Stimulated activated memory B cell treated with anti-CD40 and anti-IgM and Interleukin-4, amounts not matched to agents 10 μg/mL and 1 μg/mL and 100 μg/mL, for 72 hours (primary cell): ENCODE data around the gene BPHL.
"Not testable (repeated sequence)": the region's sequence is repeated elsewhere in the genome, so short reads cannot be mapped to it uniquely, and the experiment has no call there.

Experiments
- ATAC-seq: fragments of 150-1000 bp; cut with Tn5 transposase; 2 replicates; pipeline ENCODE4 v1.10.0; 2021
- H3K27ac Mint-ChIP-seq: one replicate; pipeline ENCODE4 v1.8.0; 2022; ENCODE audit warnings: mild to moderate bottlenecking, mixed read lengths
- H3K27me3 Mint-ChIP-seq: one replicate; pipeline ENCODE4 v1.8.0; 2022; ENCODE audit warnings: mixed read lengths
- H3K36me3 Mint-ChIP-seq: one replicate; pipeline ENCODE4 v1.8.0; 2022; ENCODE audit warnings: mixed read lengths
- H3K4me1 Mint-ChIP-seq: one replicate; pipeline ENCODE4 v1.8.0; 2022; ENCODE audit warnings: mixed read lengths
- H3K4me3 Mint-ChIP-seq: one replicate; pipeline ENCODE4 v1.8.0; 2022; ENCODE audit warnings: mild to moderate bottlenecking, moderate library complexity, mixed read lengths
- H3K9me3 Mint-ChIP-seq: one replicate; pipeline ENCODE4 v1.8.0; 2022; ENCODE audit warnings: mixed read lengths

The BPHL gene

GRCh38 chr6:3159805-3160781, 41.6 kb downstream of the BPHL start:
- ATAC-seq: no peak
- Mint-ChIP-seq H3K36me3 (no peaks in the 10 kb centered on the region), H3K9me3 (no peaks in the 10 kb centered on the region), H3K27ac (no peak overlapping the region), H3K27me3 (no peaks in the 10 kb centered on the region), H3K4me1 (peaks cover 35% of the 10 kb centered on the region), H3K4me3 (no peak overlapping the region)

GRCh38 chr6:3162067-3162497, 43.6 kb downstream of the BPHL start:
- peak overlapping the region; percentile 86 for H3K27ac Mint-ChIP-seq
- H3K27me3 Mint-ChIP-seq: no peaks in the 10 kb centered on the region
- no peaks in the 10 kb centered on the region for H3K36me3 Mint-ChIP-seq
- H3K4me1 Mint-ChIP-seq: peaks cover 25% of the 10 kb centered on the region
- ATAC-seq: no peak
- peak overlapping the region; percentile 8 for H3K4me3 Mint-ChIP-seq
- H3K9me3 Mint-ChIP-seq: no peaks in the 10 kb centered on the region

- Mint-ChIP-seq H3K27me3 (no peaks in the 10 kb centered on the region), H3K4me1 (peaks cover 25% of the 10 kb centered on the region), H3K4me3 (peak overlapping the region; percentile 95), H3K36me3 (no peaks in the 10 kb centered on the region), H3K9me3 (no peaks in the 10 kb centered on the region), H3K27ac (peak overlapping the region; percentile 86)
- peak; percentile 91 for ATAC-seq
These were observed 44.2 kb downstream of the BPHL start for GRCh38 chr6:3162565-3163247.

GRCh38 chr6:3163248-3163594, 44.7 kb downstream of the BPHL start:
- H3K27me3 Mint-ChIP-seq: no peaks in the 10 kb centered on the region
- no peaks in the 10 kb centered on the region for H3K36me3 Mint-ChIP-seq
- peak; percentile 24 for ATAC-seq

GRCh38 chr6:3164388-3164787, 45.9 kb downstream of the BPHL start:
- no peaks in the 10 kb centered on the region for H3K36me3 Mint-ChIP-seq
- H3K4me3 Mint-ChIP-seq: no peak overlapping the region
- no peaks in the 10 kb centered on the region for H3K9me3 Mint-ChIP-seq
- peaks cover 19% of the 10 kb centered on the region for H3K4me1 Mint-ChIP-seq
- no peak for ATAC-seq
- no peaks in the 10 kb centered on the region for H3K27me3 Mint-ChIP-seq
- no peak overlapping the region for H3K27ac Mint-ChIP-seq

More at GRCh38 chr6:3163248-3163594, 44.7 kb downstream of the BPHL start:
- no peaks in the 10 kb centered on the region for H3K9me3 Mint-ChIP-seq
- peaks cover 22% of the 10 kb centered on the region for H3K4me1 Mint-ChIP-seq
- peak overlapping the region; percentile 95 for H3K4me3 Mint-ChIP-seq
- peak overlapping the region; percentile 86 for H3K27ac Mint-ChIP-seq

GRCh38 chr6:3165631-3166534, 47.4 kb downstream of the BPHL start:
- H3K27ac Mint-ChIP-seq: no peak overlapping the region
- no peak overlapping the region for H3K4me3 Mint-ChIP-seq
- peaks cover 19% of the 10 kb centered on the region for H3K4me1 Mint-ChIP-seq

GRCh38 chr6:3166535-3167225, 48.2 kb downstream of the BPHL start:
- H3K36me3 Mint-ChIP-seq, ATAC-seq, H3K27ac Mint-ChIP-seq, H3K4me3 Mint-ChIP-seq, H3K27me3 Mint-ChIP-seq, H3K9me3 Mint-ChIP-seq: not testable (repeated sequence)
- H3K4me1 Mint-ChIP-seq: peaks cover 19% of the 10 kb centered on the region

More at GRCh38 chr6:3165631-3166534, 47.4 kb downstream of the BPHL start:
- H3K9me3 Mint-ChIP-seq: no peaks in the 10 kb centered on the region
- H3K36me3 Mint-ChIP-seq: no peaks in the 10 kb centered on the region
- no peak for ATAC-seq
- no peaks in the 10 kb centered on the region for H3K27me3 Mint-ChIP-seq

- not testable (repeated sequence) for H3K36me3 Mint-ChIP-seq, H3K27me3 Mint-ChIP-seq, H3K9me3 Mint-ChIP-seq, H3K4me1 Mint-ChIP-seq, ATAC-seq, H3K27ac Mint-ChIP-seq, H3K4me3 Mint-ChIP-seq
These were observed 49.5 kb downstream of the BPHL start for GRCh38 chr6:3168046-3168445.

GRCh38 chr6:3170676-3171075, 52.2 kb downstream of the BPHL start:
- H3K4me3 Mint-ChIP-seq, H3K27me3 Mint-ChIP-seq, H3K27ac Mint-ChIP-seq, H3K9me3 Mint-ChIP-seq, H3K36me3 Mint-ChIP-seq, H3K4me1 Mint-ChIP-seq, ATAC-seq: not testable (repeated sequence)

GRCh38 chr6:3171313-3172175, 53.0 kb downstream of the BPHL start:
- peaks cover 14% of the 10 kb centered on the region for H3K27me3 Mint-ChIP-seq
- H3K36me3 Mint-ChIP-seq, ATAC-seq, H3K4me3 Mint-ChIP-seq, H3K27ac Mint-ChIP-seq, H3K9me3 Mint-ChIP-seq, H3K4me1 Mint-ChIP-seq: not testable (repeated sequence)

GRCh38 chr6:3172789-3173188, 54.3 kb downstream of the BPHL start:
- not testable (repeated sequence) for H3K27ac Mint-ChIP-seq, H3K9me3 Mint-ChIP-seq

GRCh38 chr6:3173636-3174089, 55.2 kb downstream of the BPHL start:
- not testable (repeated sequence) for H3K9me3 Mint-ChIP-seq, H3K36me3 Mint-ChIP-seq, H3K27ac Mint-ChIP-seq, ATAC-seq, H3K4me1 Mint-ChIP-seq, H3K4me3 Mint-ChIP-seq
- peaks cover 27% of the 10 kb centered on the region for H3K27me3 Mint-ChIP-seq

More at GRCh38 chr6:3172789-3173188, 54.3 kb downstream of the BPHL start:
- not testable (repeated sequence) for ATAC-seq, H3K4me1 Mint-ChIP-seq, H3K36me3 Mint-ChIP-seq, H3K4me3 Mint-ChIP-seq
- peaks cover 20% of the 10 kb centered on the region for H3K27me3 Mint-ChIP-seq

- Mint-ChIP-seq H3K9me3 (no peaks in the 10 kb centered on the region), H3K27me3 (peaks cover 41% of the 10 kb centered on the region), H3K27ac (no peak overlapping the region), H3K4me3 (no peak overlapping the region), H3K36me3 (no peaks in the 10 kb centered on the region), H3K4me1 (peaks cover 5% of the 10 kb centered on the region)
- no peak for ATAC-seq
These were observed 57.3 kb downstream of the BPHL start for GRCh38 chr6:3175715-3176402.
